ENCODE results near the gene LIMCH1.

Gene LIMCH1

DNA sequence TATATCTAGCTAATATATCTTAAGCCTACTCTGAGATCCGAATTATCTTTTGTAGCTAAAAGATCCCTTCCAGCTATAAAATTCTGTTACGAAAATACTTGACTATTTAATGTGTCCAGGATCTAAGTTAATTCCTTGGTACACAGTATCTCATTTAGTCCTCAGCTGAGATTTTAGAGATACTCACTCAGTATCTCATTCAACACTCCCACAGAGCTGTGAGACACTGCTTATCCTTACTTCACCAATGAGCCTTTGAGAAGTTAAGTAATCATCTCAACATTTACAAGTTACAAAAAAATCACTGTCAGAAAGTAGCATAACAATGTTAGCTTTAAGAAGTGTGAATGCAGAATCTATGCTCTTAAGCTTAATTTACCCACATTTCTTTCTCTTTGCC lies 76.6 kb downstream of the LIMCH1 start:
- no peak overlapping the region for H2BK12ac ChIP-seq (ENCODE audit: low read length)
- DNase-seq (ENCODE audit: low spot score) = no peak
- no peak overlapping the region for H2AFZ ChIP-seq (ENCODE audit: low read length)
- no peak overlapping the region for H3K14ac ChIP-seq (ENCODE audit: low read length)
- no peaks in the 10 kb centered on the region for H3K9me3 ChIP-seq (replicated peaks in 1 of 2; ENCODE audit: control insufficient read depth in 2 of 2, insufficient read depth in 1 of 2, low read depth in 1 of 2, low read length in 2 of 2)
- H3K4me1 ChIP-seq (ENCODE audit: control insufficient read depth in 2 of 2, insufficient read depth in 1 of 2, low read depth in 1 of 2, low read length in 2 of 2) = peaks cover 10 to 11% of the 10 kb centered on the region in 2 donors
- no CpG with 5 or more reads among the region's 2 CpGs for WGBS, 2 donors (ENCODE audit: extremely low coverage in 2 of 2, insufficient read length in 2 of 2, insufficient replicate concordance in 1 of 2)
- H2AK5ac ChIP-seq (ENCODE audit: low read depth, low read length) = no peak overlapping the region
- H2BK120ac ChIP-seq (ENCODE audit: low read depth, low read length) = no peak overlapping the region
- H3K27ac ChIP-seq (replicated peaks; ENCODE audit: low read length) = no peak overlapping the region
- no peak overlapping the region for H3K23ac ChIP-seq (ENCODE audit: low read depth, low read length, poor library complexity)
- peaks cover 0 to 8% of the 10 kb centered on the region in 2 donors for H3K36me3 ChIP-seq (replicated peaks in 1 of 2; ENCODE audit: control insufficient read depth in 2 of 2, insufficient read depth in 2 of 2, low read length in 2 of 2)
- no peak overlapping the region for H3K9ac ChIP-seq (ENCODE audit: low read depth, low read length, poor library complexity)
- no peak overlapping the region for H2BK15ac ChIP-seq (ENCODE audit: low read length)
- H3K79me1 ChIP-seq (ENCODE audit: low read depth, low read length) = no peaks in the 10 kb centered on the region
- H3K18ac ChIP-seq (ENCODE audit: low read length) = no peak overlapping the region
- H3K27me3 ChIP-seq (ENCODE audit: control insufficient read depth in 3 of 3, insufficient read depth in 3 of 3, low read depth in 1 of 3, low read length in 3 of 3) = no peaks in the 10 kb centered on the region
- no peak overlapping the region for H4K91ac ChIP-seq (ENCODE audit: low read depth, low read length, poor library complexity)
- H2BK5ac ChIP-seq (ENCODE audit: low read length) = no peak overlapping the region
- no peak overlapping the region for H3K4ac ChIP-seq (ENCODE audit: low read length)
- no peak overlapping the region for H3K4me3 ChIP-seq (ENCODE audit: low read length in 2 of 2)
- no peak overlapping the region for H3K4me2 ChIP-seq (ENCODE audit: insufficient read depth, low read length, poor library complexity, severe bottlenecking)
- no peak overlapping the region for H4K8ac ChIP-seq (ENCODE audit: low read depth, low read length)

DNA sequence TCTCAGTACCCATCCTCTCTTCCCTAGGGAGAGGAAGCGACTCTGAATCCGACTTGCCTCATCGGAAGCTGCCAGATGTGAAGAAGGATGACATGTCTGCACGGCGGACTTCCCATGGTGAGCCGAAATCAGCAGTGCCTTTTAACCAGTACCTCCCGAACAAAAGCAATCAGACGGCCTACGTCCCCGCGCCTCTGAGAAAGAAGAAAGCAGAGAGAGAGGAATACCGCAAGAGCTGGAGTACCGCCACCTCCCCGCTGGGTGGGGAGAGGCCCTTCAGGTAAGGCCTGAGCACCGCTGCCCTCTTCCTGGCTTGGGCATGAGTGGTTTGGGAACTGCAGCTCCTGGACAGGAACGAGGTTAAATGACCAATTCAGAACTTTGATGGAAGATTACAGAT lies 81.2 kb downstream of the LIMCH1 start:
- no peak overlapping the region for H2BK120ac ChIP-seq (ENCODE audit: low read depth, low read length)
- peaks cover 0 to 24% of the 10 kb centered on the region in 2 donors for H3K36me3 ChIP-seq (replicated peaks in 1 of 2; ENCODE audit: control insufficient read depth in 2 of 2, insufficient read depth in 2 of 2, low read length in 2 of 2)
- H3K9me3 ChIP-seq (replicated peaks in 1 of 2; ENCODE audit: control insufficient read depth in 2 of 2, insufficient read depth in 1 of 2, low read depth in 1 of 2, low read length in 2 of 2) = no peaks in the 10 kb centered on the region
- no peak overlapping the region for H3K4me3 ChIP-seq (ENCODE audit: low read length in 2 of 2)
- no peak overlapping the region for H2AK5ac ChIP-seq (ENCODE audit: low read depth, low read length)
- H3K23ac ChIP-seq (ENCODE audit: low read depth, low read length, poor library complexity) = no peak overlapping the region
- no peak overlapping the region for H3K9ac ChIP-seq (ENCODE audit: low read depth, low read length, poor library complexity)
- no peak overlapping the region for H3K18ac ChIP-seq (ENCODE audit: low read length)
- no peak overlapping the region for H3K14ac ChIP-seq (ENCODE audit: low read length)
- H2BK5ac ChIP-seq (ENCODE audit: low read length) = no peak overlapping the region
- no CpG with 5 or more reads among the region's 16 CpGs for WGBS, 2 donors (ENCODE audit: extremely low coverage in 2 of 2, insufficient read length in 2 of 2, insufficient replicate concordance in 1 of 2)
- H3K4me1 ChIP-seq (ENCODE audit: control insufficient read depth in 2 of 2, insufficient read depth in 1 of 2, low read depth in 1 of 2, low read length in 2 of 2) = peaks cover 2 to 6% of the 10 kb centered on the region in 2 donors
- H4K91ac ChIP-seq (ENCODE audit: low read depth, low read length, poor library complexity) = no peak overlapping the region
- H3K27me3 ChIP-seq (ENCODE audit: control insufficient read depth in 3 of 3, insufficient read depth in 3 of 3, low read depth in 1 of 3, low read length in 3 of 3) = no peaks in the 10 kb centered on the region
- H3K4ac ChIP-seq (ENCODE audit: low read length) = no peak overlapping the region
- H3K4me2 ChIP-seq (ENCODE audit: insufficient read depth, low read length, poor library complexity, severe bottlenecking) = no peak overlapping the region
- DNase-seq (ENCODE audit: low spot score) = no peak
- H3K79me1 ChIP-seq (ENCODE audit: low read depth, low read length) = no peaks in the 10 kb centered on the region
- H2BK12ac ChIP-seq (ENCODE audit: low read length) = no peak overlapping the region
- no peak overlapping the region for H3K27ac ChIP-seq (replicated peaks; ENCODE audit: low read length)
- H4K8ac ChIP-seq (ENCODE audit: low read depth, low read length) = no peak overlapping the region
- H2BK15ac ChIP-seq (ENCODE audit: low read length) = no peak overlapping the region
- H2AFZ ChIP-seq (ENCODE audit: low read length) = no peak overlapping the region

DNA sequence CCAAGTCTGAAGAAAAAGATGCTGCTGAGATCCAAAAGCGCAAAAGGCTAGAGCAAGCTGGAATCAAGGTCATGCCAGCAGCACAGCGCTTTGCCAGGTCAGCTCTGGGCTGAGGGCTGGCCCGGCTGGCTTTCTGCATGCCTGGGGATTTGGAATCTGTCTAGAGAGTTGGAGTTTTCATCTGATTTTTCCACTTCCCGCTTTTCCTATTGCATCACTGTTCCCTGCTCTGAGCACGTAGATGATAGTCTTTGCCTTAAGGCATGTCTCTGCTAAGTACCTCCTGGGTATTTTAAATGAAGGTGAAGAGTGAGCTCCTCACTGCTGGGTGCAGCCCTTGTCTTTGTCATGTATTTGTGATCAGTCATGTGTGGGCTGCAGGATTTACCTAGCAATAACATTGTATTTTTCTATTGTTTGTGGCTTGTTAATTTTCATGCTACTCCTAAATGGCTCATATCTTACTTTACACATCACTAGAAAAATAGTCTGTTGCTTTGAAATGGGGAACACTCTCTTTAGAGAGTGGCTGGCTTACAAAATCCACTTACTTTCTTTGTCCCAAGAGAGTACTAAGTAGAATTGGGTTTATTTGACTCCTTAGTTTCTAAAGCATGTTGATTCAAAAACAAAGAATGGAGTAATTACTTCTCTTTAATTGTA lies 82.8 kb downstream of the LIMCH1 start:
- no peak overlapping the region for H4K8ac ChIP-seq (ENCODE audit: low read depth, low read length)
- peaks cover 0 to 12% of the 10 kb centered on the region in 2 donors for H3K4me1 ChIP-seq (ENCODE audit: control insufficient read depth in 2 of 2, insufficient read depth in 1 of 2, low read depth in 1 of 2, low read length in 2 of 2)
- no peak overlapping the region for H4K91ac ChIP-seq (ENCODE audit: low read depth, low read length, poor library complexity)
- H3K18ac ChIP-seq (ENCODE audit: low read length) = no peak overlapping the region
- H3K4me2 ChIP-seq (ENCODE audit: insufficient read depth, low read length, poor library complexity, severe bottlenecking) = no peak overlapping the region
- no peak overlapping the region for H2BK12ac ChIP-seq (ENCODE audit: low read length)
- H3K9ac ChIP-seq (ENCODE audit: low read depth, low read length, poor library complexity) = no peak overlapping the region
- no peaks in the 10 kb centered on the region for H3K27me3 ChIP-seq (ENCODE audit: control insufficient read depth in 3 of 3, insufficient read depth in 3 of 3, low read depth in 1 of 3, low read length in 3 of 3)
- H3K36me3 ChIP-seq (replicated peaks in 1 of 2; ENCODE audit: control insufficient read depth in 2 of 2, insufficient read depth in 2 of 2, low read length in 2 of 2) = peaks cover 0 to 24% of the 10 kb centered on the region in 2 donors
- no peak for DNase-seq (ENCODE audit: low spot score)
- no CpG with 5 or more reads among the region's 5 CpGs for WGBS, 2 donors (ENCODE audit: extremely low coverage in 2 of 2, insufficient read length in 2 of 2, insufficient replicate concordance in 1 of 2)
- H3K4me3 ChIP-seq (ENCODE audit: low read length in 2 of 2) = no peak overlapping the region
- H2BK5ac ChIP-seq (ENCODE audit: low read length) = no peak overlapping the region
- no peak overlapping the region for H3K23ac ChIP-seq (ENCODE audit: low read depth, low read length, poor library complexity)
- no peaks in the 10 kb centered on the region for H3K79me1 ChIP-seq (ENCODE audit: low read depth, low read length)
- H2AK5ac ChIP-seq (ENCODE audit: low read depth, low read length) = no peak overlapping the region
- H2BK120ac ChIP-seq (ENCODE audit: low read depth, low read length) = no peak overlapping the region
- H3K4ac ChIP-seq (ENCODE audit: low read length) = no peak overlapping the region
- H3K14ac ChIP-seq (ENCODE audit: low read length) = no peak overlapping the region
- H2BK15ac ChIP-seq (ENCODE audit: low read length) = no peak overlapping the region
- H3K9me3 ChIP-seq (replicated peaks in 1 of 2; ENCODE audit: control insufficient read depth in 2 of 2, insufficient read depth in 1 of 2, low read depth in 1 of 2, low read length in 2 of 2) = no peaks in the 10 kb centered on the region
- H2AFZ ChIP-seq (ENCODE audit: low read length) = no peak overlapping the region
- no peak overlapping the region for H3K27ac ChIP-seq (replicated peaks; ENCODE audit: low read length)

DNA sequence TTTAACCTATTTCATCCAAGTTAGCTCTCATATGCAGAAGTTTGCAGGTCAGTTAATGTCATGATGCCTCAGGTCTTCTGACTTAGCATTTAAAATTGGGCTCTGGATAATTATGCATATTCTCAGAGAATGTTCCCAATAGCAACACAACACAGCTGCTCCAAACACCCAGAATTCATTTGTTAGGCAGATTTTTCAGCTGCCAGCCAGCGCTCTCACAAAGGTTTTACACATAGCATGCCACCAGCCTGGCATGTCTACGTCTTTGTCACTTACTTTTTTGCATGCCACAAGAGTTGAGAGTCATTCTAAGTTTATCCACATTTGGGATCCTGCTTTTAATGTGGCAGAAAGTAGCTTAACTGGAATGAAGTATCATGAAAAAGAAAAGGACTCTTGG lies 84.8 kb downstream of the LIMCH1 start:
- H3K14ac ChIP-seq (ENCODE audit: low read length) = no peak overlapping the region
- H3K9ac ChIP-seq (ENCODE audit: low read depth, low read length, poor library complexity) = no peak overlapping the region
- H2BK120ac ChIP-seq (ENCODE audit: low read depth, low read length) = no peak overlapping the region
- no peak for DNase-seq (ENCODE audit: low spot score)
- no peak overlapping the region for H3K27ac ChIP-seq (replicated peaks; ENCODE audit: low read length)
- no peaks in the 10 kb centered on the region for H3K79me1 ChIP-seq (ENCODE audit: low read depth, low read length)
- no peak overlapping the region for H2BK12ac ChIP-seq (ENCODE audit: low read length)
- no peak overlapping the region for H3K4me2 ChIP-seq (ENCODE audit: insufficient read depth, low read length, poor library complexity, severe bottlenecking)
- H4K91ac ChIP-seq (ENCODE audit: low read depth, low read length, poor library complexity) = no peak overlapping the region
- no peaks in the 10 kb centered on the region for H3K9me3 ChIP-seq (replicated peaks in 1 of 2; ENCODE audit: control insufficient read depth in 2 of 2, insufficient read depth in 1 of 2, low read depth in 1 of 2, low read length in 2 of 2)
- no peak overlapping the region for H2BK15ac ChIP-seq (ENCODE audit: low read length)
- H2AFZ ChIP-seq (ENCODE audit: low read length) = no peak overlapping the region
- peaks cover 0 to 24% of the 10 kb centered on the region in 2 donors for H3K36me3 ChIP-seq (replicated peaks in 1 of 2; ENCODE audit: control insufficient read depth in 2 of 2, insufficient read depth in 2 of 2, low read length in 2 of 2)
- WGBS, 2 donors (ENCODE audit: extremely low coverage in 2 of 2, insufficient read length in 2 of 2, insufficient replicate concordance in 1 of 2) = no CpG with 5 or more reads among the region's 2 CpGs
- H3K18ac ChIP-seq (ENCODE audit: low read length) = no peak overlapping the region
- no peak overlapping the region for H2BK5ac ChIP-seq (ENCODE audit: low read length)
- H3K4me3 ChIP-seq (ENCODE audit: low read length in 2 of 2) = no peak overlapping the region
- H3K4me1 ChIP-seq (ENCODE audit: control insufficient read depth in 2 of 2, insufficient read depth in 1 of 2, low read depth in 1 of 2, low read length in 2 of 2) = peaks cover 0 to 12% of the 10 kb centered on the region in 2 donors
- no peak overlapping the region for H3K4ac ChIP-seq (ENCODE audit: low read length)
- H4K8ac ChIP-seq (ENCODE audit: low read depth, low read length) = no peak overlapping the region
- H3K23ac ChIP-seq (ENCODE audit: low read depth, low read length, poor library complexity) = no peak overlapping the region
- no peaks in the 10 kb centered on the region for H3K27me3 ChIP-seq (ENCODE audit: control insufficient read depth in 3 of 3, insufficient read depth in 3 of 3, low read depth in 1 of 3, low read length in 3 of 3)
- H2AK5ac ChIP-seq (ENCODE audit: low read depth, low read length) = no peak overlapping the region
